Measurements from ENCODE around the gene VWA5B2. TPM values are rescaled to one million over a fixed set of nuclear protein-coding genes. Genes with fewer than 3 reads are reported as not detected.

The VWA5B2 gene
- total and polyA plus RNA-seq, 2 of the 4 experiments (the other 2 are of a cell fraction), result not detected

DNA sequence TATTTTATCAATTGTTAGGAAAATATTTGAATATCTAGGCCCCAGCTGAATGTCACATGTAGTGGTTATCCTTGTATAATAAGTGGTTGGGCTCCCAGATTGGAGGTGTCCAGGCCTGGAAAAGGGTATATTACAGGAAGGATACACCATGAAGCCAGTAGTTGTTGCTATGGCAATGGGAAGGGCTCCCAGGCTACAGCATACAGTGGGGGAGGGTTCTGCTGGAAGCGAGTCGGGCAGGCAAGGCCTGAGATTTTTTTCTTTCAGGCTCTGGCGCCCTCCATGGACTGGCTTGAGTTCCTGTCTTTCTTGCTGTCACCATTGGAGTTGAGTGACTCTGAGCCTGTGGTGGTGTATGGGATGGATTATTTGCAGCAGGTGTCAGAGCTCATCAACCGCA is 55.3 kb downstream of the VWA5B2 start:
- no peak overlapping the region for H3K14ac ChIP-seq (replicated peaks; ENCODE audit: low read depth, low read length)
- H2BK5ac ChIP-seq (ENCODE audit: low read depth, low read length, poor library complexity, severe bottlenecking), result no peak overlapping the region
- no peak overlapping the region for H2AK9ac ChIP-seq (replicated peaks; ENCODE audit: low read depth, low read length, poor library complexity)
- POLR2A ChIA-PET (ENCODE audit: unreplicated experiment), result interaction anchor here (0.6 kb wide), 1 partner anchor 64 kb away, joined by 6 read pairs; no protein-coding TSS in a partner anchor
- no peak overlapping the region for H3K4ac ChIP-seq (ENCODE audit: low read depth, low read length)
- no peak overlapping the region for H4K8ac ChIP-seq (ENCODE audit: low read depth in 2 of 2, low read length in 2 of 2)
- H2AFZ ChIP-seq (replicated peaks; ENCODE audit: low read length, poor library complexity), result no peak overlapping the region
- no peaks in the 10 kb centered on the region for H3K9me1 ChIP-seq (ENCODE audit: insufficient read depth, low read length)
- peak; percentile 94 for ATAC-seq (ENCODE audit: low read depth)
- no peak overlapping the region for H3K23ac ChIP-seq (ENCODE audit: low read depth, low read length)
- WGBS, 2 experiments (ENCODE audit: extremely low coverage in 2 of 2, insufficient read length in 1 of 2), result 0% methylated on average over 2 of the region's 4 CpGs; no CpG with 5 or more reads in 1 of the 2 experiments
- no peak overlapping the region for H2BK15ac ChIP-seq (ENCODE audit: low read depth, low read length)
- H3K4me3 ChIP-seq (ENCODE audit: insufficient read depth, low read depth, low read length), result no peak overlapping the region
- H3K9me3 ChIP-seq (ENCODE audit: control insufficient read depth, insufficient read depth, low read length), result peaks cover 3% of the 10 kb centered on the region
- H3K4me2 ChIP-seq (ENCODE audit: low read depth, low read length), result no peak overlapping the region
- in situ Hi-C loops (cut with MboI; ENCODE audit: low sequenced_read_pairs) (loop anchor here (10.0 kb wide), 1 partner anchor 390 kb away; no protein-coding TSS in a partner anchor), intact Hi-C loops (cut with micrococcal nuclease) (loop anchor here (1.0 to 5.0 kb wide), 2 partner anchors 57 to 389 kb away; partner anchors contain the start of gene VWA5B2), dilution Hi-C loops (cut with HindIII; ENCODE audit: low sequenced_read_pairs, unreplicated experiment) (no loop called here)
- BruUV-seq (replicated peaks), result no TSS peak
- H2BK120ac ChIP-seq (ENCODE audit: low read depth, low read length), result no peak overlapping the region
- H3K27me3 ChIP-seq (ENCODE audit: control insufficient read depth, insufficient read depth, low read length), result peaks cover 41% of the 10 kb centered on the region
- no peaks in the 10 kb centered on the region for H3K79me1 ChIP-seq (ENCODE audit: low read depth in 1 of 2, low read length in 2 of 2)
- H2AK5ac ChIP-seq (ENCODE audit: low read depth, low read length), result no peak overlapping the region
- no peak overlapping the region for H2BK20ac ChIP-seq (ENCODE audit: low read depth, low read length)
- no peaks in the 10 kb centered on the region for H3K36me3 ChIP-seq (ENCODE audit: control insufficient read depth, insufficient read depth, low read length)
- CTCF ChIA-PET, result interaction anchor here (0.6 kb wide), 1 partner anchor 40 kb away, joined by 3 read pairs; no protein-coding TSS in a partner anchor
- DNase-seq, result peak; percentile 65
- no peak overlapping the region for H3K27ac ChIP-seq (ENCODE audit: insufficient read depth, low read length)
- no peak overlapping the region for H4K5ac ChIP-seq (ENCODE audit: low read depth, low read length)
- H3K9ac ChIP-seq (ENCODE audit: low read depth, low read length), result no peak overlapping the region
- H3K18ac ChIP-seq (ENCODE audit: low read depth, low read length), result no peak overlapping the region
- no peaks in the 10 kb centered on the region for H4K20me1 ChIP-seq (ENCODE audit: insufficient read depth, low read length)
- no peaks in the 10 kb centered on the region for H3K4me1 ChIP-seq (ENCODE audit: control insufficient read depth, insufficient read depth, low read length)
- TF ChIP-seq BHLHE40 (IDR thresholded peaks at IDR 0.05; ENCODE audit: low read depth, low read length) (no peak), FOS (IDR thresholded peaks at IDR 0.05; ENCODE audit: low read depth, low read length) (no peak), CHD1 (IDR thresholded peaks at IDR 0.05; ENCODE audit: low read depth, low read length) (no peak), CEBPB (IDR thresholded peaks at IDR 0.05; ENCODE audit: low read depth, low read length) (no peak), MXI1 (IDR thresholded peaks at IDR 0.05; ENCODE audit: borderline replicate concordance, low read depth, low read length) (0 out of 2 replicates have a peak, but pooled peaks have one; percentile 16), RCOR1 (IDR thresholded peaks at IDR 0.05; ENCODE audit: insufficient replicate concordance, low read length) (no peak), RAD21 (IDR thresholded peaks at IDR 0.05; ENCODE audit: low read length) (peak; percentile 63), SMC3 (IDR thresholded peaks at IDR 0.05; ENCODE audit: low read depth, low read length) (peak; percentile 36; the same call in 1 of the 2 replicates), MAFK (IDR thresholded peaks at IDR 0.05; ENCODE audit: low read depth, low read length) (no peak), POLR2A (IDR thresholded peaks at IDR 0.05; ENCODE audit: low read depth, low read length) (no peak), USF2 (IDR thresholded peaks at IDR 0.05; ENCODE audit: low read depth, low read length) (no peak), RFX5 (IDR thresholded peaks at IDR 0.05; ENCODE audit: low read depth, low read length) (no peak), NFE2L2 (IDR thresholded peaks at IDR 0.05; ENCODE audit: low read depth, low read length) (no peak), MAZ (IDR thresholded peaks at IDR 0.05; ENCODE audit: borderline replicate concordance, low read depth, low read length) (no peak)
- TF ChIP-seq, protein P1, sequence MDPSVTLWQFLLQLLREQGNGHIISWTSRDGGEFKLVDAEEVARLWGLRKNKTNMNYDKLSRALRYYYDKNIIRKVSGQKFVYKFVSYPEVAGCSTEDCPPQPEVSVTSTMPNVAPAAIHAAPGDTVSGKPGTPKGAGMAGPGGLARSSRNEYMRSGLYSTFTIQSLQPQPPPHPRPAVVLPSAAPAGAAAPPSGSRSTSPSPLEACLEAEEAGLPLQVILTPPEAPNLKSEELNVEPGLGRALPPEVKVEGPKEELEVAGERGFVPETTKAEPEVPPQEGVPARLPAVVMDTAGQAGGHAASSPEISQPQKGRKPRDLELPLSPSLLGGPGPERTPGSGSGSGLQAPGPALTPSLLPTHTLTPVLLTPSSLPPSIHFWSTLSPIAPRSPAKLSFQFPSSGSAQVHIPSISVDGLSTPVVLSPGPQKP (IDR thresholded peaks at IDR 0.05; ENCODE audit: borderline replicate concordance, low read depth, low read length), result no peak
- TF ChIP-seq, protein P2, sequence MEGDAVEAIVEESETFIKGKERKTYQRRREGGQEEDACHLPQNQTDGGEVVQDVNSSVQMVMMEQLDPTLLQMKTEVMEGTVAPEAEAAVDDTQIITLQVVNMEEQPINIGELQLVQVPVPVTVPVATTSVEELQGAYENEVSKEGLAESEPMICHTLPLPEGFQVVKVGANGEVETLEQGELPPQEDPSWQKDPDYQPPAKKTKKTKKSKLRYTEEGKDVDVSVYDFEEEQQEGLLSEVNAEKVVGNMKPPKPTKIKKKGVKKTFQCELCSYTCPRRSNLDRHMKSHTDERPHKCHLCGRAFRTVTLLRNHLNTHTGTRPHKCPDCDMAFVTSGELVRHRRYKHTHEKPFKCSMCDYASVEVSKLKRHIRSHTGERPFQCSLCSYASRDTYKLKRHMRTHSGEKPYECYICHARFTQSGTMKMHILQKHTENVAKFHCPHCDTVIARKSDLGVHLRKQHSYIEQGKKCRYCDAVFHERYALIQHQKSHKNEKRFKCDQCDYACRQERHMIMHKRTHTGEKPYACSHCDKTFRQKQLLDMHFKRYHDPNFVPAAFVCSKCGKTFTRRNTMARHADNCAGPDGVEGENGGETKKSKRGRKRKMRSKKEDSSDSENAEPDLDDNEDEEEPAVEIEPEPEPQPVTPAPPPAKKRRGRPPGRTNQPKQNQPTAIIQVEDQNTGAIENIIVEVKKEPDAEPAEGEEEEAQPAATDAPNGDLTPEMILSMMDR (conservative IDR thresholded peaks at IDR 0.05; ENCODE audit: low read depth, low read length), result peak; percentile 57
- H3K56ac ChIP-seq (ENCODE audit: extremely low read depth, insufficient read depth, low read length), result no peak overlapping the region
- no peak overlapping the region for H4K91ac ChIP-seq (ENCODE audit: insufficient read depth, low read depth, low read length)
